Measurements from ENCODE around the gene PLK1.
A peak's percentile ranks its signal among the peaks of the same experiment; 100 is the strongest.

PLK1 gene

DNA sequence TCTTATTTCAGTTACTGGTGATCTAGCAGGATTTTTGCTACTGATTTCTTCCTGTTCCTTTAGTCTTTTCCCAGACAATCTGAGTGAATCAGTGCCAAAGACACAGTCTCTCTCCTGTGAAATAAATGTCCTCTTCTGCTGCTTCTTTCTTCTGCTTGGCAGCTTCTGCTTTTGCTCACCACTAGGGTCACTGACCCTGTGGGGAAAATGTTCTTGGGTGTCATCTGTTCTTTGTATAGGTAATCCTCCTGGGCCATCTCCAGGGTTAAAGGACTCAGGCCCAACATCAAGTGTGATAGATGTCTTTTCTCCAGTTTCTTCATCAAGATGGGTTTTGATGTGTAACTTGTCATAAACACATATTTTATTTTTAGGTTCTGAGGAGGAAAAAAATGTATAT is 42.7 kb upstream of the PLK1 start:
- Histone ChIP-seq H3K4me3 (ENCODE audit: low read depth, low read length) (no peak overlapping the region), H3K4me2 (ENCODE audit: low read length) (no peak overlapping the region), H2BK120ac (ENCODE audit: insufficient read depth, low read length, poor library complexity) (no peak overlapping the region), H2BK5ac (ENCODE audit: low read depth, low read length, poor library complexity) (no peak overlapping the region), H3K14ac (ENCODE audit: low read length) (no peak overlapping the region), H3K27me3 (ENCODE audit: insufficient read depth, low read length) (no peaks in the 10 kb centered on the region), H3K18ac (ENCODE audit: low read length) (no peak overlapping the region), H2AK5ac (ENCODE audit: low read length) (no peak overlapping the region), H3K36me3 (ENCODE audit: control insufficient read depth in 1 of 2, insufficient read depth in 2 of 2, low read length in 2 of 2) (peaks cover 3 to 16% of the 10 kb centered on the region in 2 experiments), H3K27ac (ENCODE audit: low read depth, low read length) (peak overlapping the region; percentile 25), H3K79me1 (ENCODE audit: low read length) (peaks cover 2% of the 10 kb centered on the region), H4K8ac (ENCODE audit: low read depth, low read length) (no peak overlapping the region), H3K79me2 (ENCODE audit: control insufficient read depth, insufficient read depth, low read length, poor library complexity) (peaks cover 5% of the 10 kb centered on the region), H3K23ac (ENCODE audit: low read length) (no peak overlapping the region), H3K9ac (ENCODE audit: low read length) (no peak overlapping the region), H2BK12ac (ENCODE audit: low read length) (no peak overlapping the region), H3K9me3 (ENCODE audit: insufficient read depth, low read depth, low read length) (no peaks in the 10 kb centered on the region), H2AFZ (ENCODE audit: insufficient read depth, low read length, poor library complexity) (no peak overlapping the region), H4K12ac (ENCODE audit: low read depth, low read length) (no peak overlapping the region), H3K4me1 (ENCODE audit: control insufficient read depth in 1 of 2, insufficient read depth in 2 of 2, low read length in 2 of 2) (peaks cover 6 to 7% of the 10 kb centered on the region in 2 experiments), H4K91ac (ENCODE audit: low read depth, low read length) (no peak overlapping the region), H3K4ac (ENCODE audit: low read depth, low read length) (no peak overlapping the region)
- no peak for DNase-seq

DNA sequence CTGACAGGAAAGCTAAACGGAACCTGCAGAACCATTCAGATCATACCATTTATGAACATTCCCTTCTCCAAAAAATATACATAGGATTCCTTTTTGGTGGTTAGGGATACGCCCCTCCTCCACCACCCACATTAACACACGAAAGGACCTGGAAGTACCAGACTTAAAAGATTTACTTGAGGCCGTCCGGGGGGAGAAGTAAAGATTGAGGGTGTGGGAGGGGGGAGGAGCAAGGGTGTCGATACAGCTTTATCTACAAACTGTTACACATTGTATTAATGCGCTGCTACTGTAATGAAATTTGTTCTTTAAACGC is 38.1 kb upstream of the PLK1 start:
- peaks cover 8% of the 10 kb centered on the region for H3K79me1 ChIP-seq (ENCODE audit: low read length)
- no peak overlapping the region for H3K18ac ChIP-seq (ENCODE audit: low read length)
- no peak overlapping the region for H2BK120ac ChIP-seq (ENCODE audit: insufficient read depth, low read length, poor library complexity)
- no peak overlapping the region for H2AFZ ChIP-seq (ENCODE audit: insufficient read depth, low read length, poor library complexity)
- no peak overlapping the region for H2BK12ac ChIP-seq (ENCODE audit: low read length)
- peak overlapping the region; percentile 91 for H4K12ac ChIP-seq (ENCODE audit: low read depth, low read length)
- peak overlapping the region; percentile 82 for H3K4ac ChIP-seq (ENCODE audit: low read depth, low read length)
- H3K9ac ChIP-seq (ENCODE audit: low read length): peak overlapping the region; percentile 86
- peak overlapping the region; percentile 75 for H3K4me2 ChIP-seq (ENCODE audit: low read length)
- H2BK5ac ChIP-seq (ENCODE audit: low read depth, low read length, poor library complexity): peak overlapping the region; percentile 75
- H3K4me3 ChIP-seq (ENCODE audit: low read depth, low read length): peak overlapping the region; percentile 90
- H3K79me2 ChIP-seq (ENCODE audit: control insufficient read depth, insufficient read depth, low read length, poor library complexity): peaks cover 10% of the 10 kb centered on the region
- no peak overlapping the region for H3K23ac ChIP-seq (ENCODE audit: low read length)
- peak in 1 of 2 donors; percentile 9 for DNase-seq
- H3K27me3 ChIP-seq (ENCODE audit: insufficient read depth, low read length): no peaks in the 10 kb centered on the region
- peaks cover 7 to 13% of the 10 kb centered on the region in 2 experiments for H3K4me1 ChIP-seq (ENCODE audit: control insufficient read depth in 1 of 2, insufficient read depth in 2 of 2, low read length in 2 of 2)
- H4K8ac ChIP-seq (ENCODE audit: low read depth, low read length): peak overlapping the region; percentile 98
- H3K27ac ChIP-seq (ENCODE audit: low read depth, low read length): no peak overlapping the region
- H3K36me3 ChIP-seq (ENCODE audit: control insufficient read depth in 1 of 2, insufficient read depth in 2 of 2, low read length in 2 of 2): peaks cover 15 to 19% of the 10 kb centered on the region in 2 experiments
- no CpG with 5 or more reads among the region's 8 CpGs for WGBS (ENCODE audit: extremely low coverage, insufficient coverage, insufficient read length)
- H3K14ac ChIP-seq (ENCODE audit: low read length): peak overlapping the region; percentile 93
- H2AK5ac ChIP-seq (ENCODE audit: low read length): no peak overlapping the region
- H4K91ac ChIP-seq (ENCODE audit: low read depth, low read length): peak overlapping the region; percentile 88
- H3K9me3 ChIP-seq (ENCODE audit: insufficient read depth, low read depth, low read length): no peaks in the 10 kb centered on the region

DNA sequence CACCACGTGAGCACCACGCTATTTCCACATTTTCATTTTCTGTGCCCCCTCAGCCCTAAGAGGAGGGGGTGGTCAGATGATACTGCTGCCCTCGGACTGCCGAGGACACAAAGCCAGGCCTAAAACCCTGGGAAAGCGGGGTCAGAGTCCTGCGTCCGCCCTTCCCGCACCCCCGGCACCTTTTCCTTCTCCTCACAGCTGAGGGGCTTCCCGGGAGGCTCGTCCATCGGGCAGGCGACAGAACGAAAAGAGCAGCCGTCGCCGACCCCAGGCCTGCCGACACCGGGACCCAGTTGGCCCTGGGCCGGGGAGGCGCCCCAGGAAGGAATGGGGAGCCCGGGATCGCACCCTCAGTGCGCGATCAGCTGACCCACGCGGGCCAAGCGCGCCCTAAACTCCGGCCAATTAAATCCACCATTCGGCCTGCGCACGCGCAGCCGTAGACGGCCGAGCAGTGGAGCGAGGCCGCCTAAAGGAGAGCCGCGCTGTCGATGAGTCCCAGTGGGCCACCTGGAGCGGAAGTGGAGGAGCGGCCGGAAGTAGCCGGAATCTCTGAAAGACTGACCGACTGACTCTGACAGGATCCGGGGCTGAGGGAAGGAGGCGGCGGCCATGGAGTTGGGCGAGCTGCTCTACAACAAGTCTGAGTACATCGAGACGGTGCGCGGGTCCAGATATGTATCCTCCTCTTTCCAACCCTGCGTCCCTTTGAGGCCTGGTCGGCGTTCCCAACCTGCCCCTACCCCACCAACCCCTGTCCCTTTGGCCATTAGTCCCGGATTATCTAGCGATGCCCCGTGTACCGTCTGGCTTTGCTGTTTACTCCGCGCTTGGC is 37.5 kb upstream of the PLK1 start, which contains the start of the genes DCTN5 and PALB2:
Gene DCTN5 (plus strand): TSS at position 536 of the 835 bp plus-strand sequence. CDS start 77 bp downstream, at position 613.
Gene PALB2 (minus strand): TSS at position 380 of the 835 bp plus-strand sequence. CDS start 153 bp downstream, at position 227.
- H2BK12ac ChIP-seq (ENCODE audit: low read length): no peak within 1 kb of the TSS
- peak within 1 kb of the TSS; percentile 92 for H4K91ac ChIP-seq (ENCODE audit: low read depth, low read length)
- peak within 1 kb of the TSS; percentile 86 for H2AFZ ChIP-seq (ENCODE audit: insufficient read depth, low read length, poor library complexity)
- H3K4me3 ChIP-seq (ENCODE audit: low read depth, low read length): peak within 1 kb of the TSS; percentile 92
- peak; percentile 94 to 96 for DNase-seq
- peaks cover 13 to 19% of the 10 kb centered on the region in 2 experiments for H3K36me3 ChIP-seq (ENCODE audit: control insufficient read depth in 1 of 2, insufficient read depth in 2 of 2, low read length in 2 of 2)
- peak within 1 kb of the TSS; percentile 79 for H2BK120ac ChIP-seq (ENCODE audit: insufficient read depth, low read length, poor library complexity)
- no peaks in the 10 kb centered on the region for H3K9me3 ChIP-seq (ENCODE audit: insufficient read depth, low read depth, low read length)
- no CpG with 5 or more reads among the region's 64 CpGs for WGBS (ENCODE audit: extremely low coverage, insufficient coverage, insufficient read length)
- H3K27ac ChIP-seq (ENCODE audit: low read depth, low read length): peak within 1 kb of the TSS; percentile 49
- H3K14ac ChIP-seq (ENCODE audit: low read length): peak within 1 kb of the TSS; percentile 98
- peaks cover 7 to 13% of the 10 kb centered on the region in 2 experiments for H3K4me1 ChIP-seq (ENCODE audit: control insufficient read depth in 1 of 2, insufficient read depth in 2 of 2, low read length in 2 of 2)
- peak within 1 kb of the TSS; percentile 75 for H3K4me2 ChIP-seq (ENCODE audit: low read length)
- peak within 1 kb of the TSS; percentile 79 for H2BK5ac ChIP-seq (ENCODE audit: low read depth, low read length, poor library complexity)
- H3K79me1 ChIP-seq (ENCODE audit: low read length): peaks cover 8% of the 10 kb centered on the region
- peak within 1 kb of the TSS; percentile 86 for H3K9ac ChIP-seq (ENCODE audit: low read length)
- H3K18ac ChIP-seq (ENCODE audit: low read length): peak within 1 kb of the TSS; percentile 91
- peaks cover 10% of the 10 kb centered on the region for H3K79me2 ChIP-seq (ENCODE audit: control insufficient read depth, insufficient read depth, low read length, poor library complexity)
- peak within 1 kb of the TSS; percentile 69 for H2AK5ac ChIP-seq (ENCODE audit: low read length)
- peak within 1 kb of the TSS; percentile 91 for H4K12ac ChIP-seq (ENCODE audit: low read depth, low read length)
- peak within 1 kb of the TSS; percentile 98 for H4K8ac ChIP-seq (ENCODE audit: low read depth, low read length)
- H3K27me3 ChIP-seq (ENCODE audit: insufficient read depth, low read length): no peaks in the 10 kb centered on the region
- peak within 1 kb of the TSS; percentile 95 for H3K4ac ChIP-seq (ENCODE audit: low read depth, low read length)
- no peak within 1 kb of the TSS for H3K23ac ChIP-seq (ENCODE audit: low read length)

DNA sequence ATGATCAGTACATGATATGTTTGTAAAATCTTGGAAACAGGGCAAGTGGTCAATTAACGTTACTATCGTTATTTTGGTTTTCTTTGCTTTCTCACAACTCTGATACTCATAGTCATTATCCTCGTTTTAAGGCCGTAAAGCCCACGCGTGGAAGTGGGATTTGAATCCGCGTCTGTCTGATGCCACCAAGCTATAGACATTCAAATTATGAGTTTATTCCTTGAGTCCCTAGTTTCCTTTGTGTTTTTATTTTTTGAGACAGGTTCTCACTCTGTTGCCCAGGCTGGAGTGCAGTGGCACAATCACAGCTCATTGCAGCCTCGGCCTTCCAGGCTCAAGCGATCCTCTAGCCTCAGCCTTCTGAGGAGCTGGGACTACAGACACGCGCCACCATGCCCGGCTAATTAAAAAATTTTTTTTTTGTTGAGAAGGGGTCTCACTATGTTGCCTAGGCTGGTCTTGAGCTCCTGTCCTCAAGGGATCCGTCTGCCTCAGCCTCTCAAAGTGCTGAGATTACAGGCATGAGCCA is 36.4 kb upstream of the PLK1 start:
- H2AFZ ChIP-seq (ENCODE audit: insufficient read depth, low read length, poor library complexity): no peak overlapping the region
- H3K27ac ChIP-seq (ENCODE audit: low read depth, low read length): no peak overlapping the region
- H3K14ac ChIP-seq (ENCODE audit: low read length): peak overlapping the region; percentile 8
- no peak overlapping the region for H2BK120ac ChIP-seq (ENCODE audit: insufficient read depth, low read length, poor library complexity)
- no peak overlapping the region for H3K23ac ChIP-seq (ENCODE audit: low read length)
- peak overlapping the region; percentile 92 for H3K4me3 ChIP-seq (ENCODE audit: low read depth, low read length)
- H3K4me1 ChIP-seq (ENCODE audit: control insufficient read depth in 1 of 2, insufficient read depth in 2 of 2, low read length in 2 of 2): peaks cover 7 to 13% of the 10 kb centered on the region in 2 experiments
- peak overlapping the region; percentile 30 for H4K12ac ChIP-seq (ENCODE audit: low read depth, low read length)
- H3K4ac ChIP-seq (ENCODE audit: low read depth, low read length): peak overlapping the region; percentile 90
- no peaks in the 10 kb centered on the region for H3K9me3 ChIP-seq (ENCODE audit: insufficient read depth, low read depth, low read length)
- no peak overlapping the region for H2BK12ac ChIP-seq (ENCODE audit: low read length)
- peak overlapping the region; percentile 56 for H4K8ac ChIP-seq (ENCODE audit: low read depth, low read length)
- peaks cover 8% of the 10 kb centered on the region for H3K79me1 ChIP-seq (ENCODE audit: low read length)
- peak overlapping the region; percentile 40 for H3K18ac ChIP-seq (ENCODE audit: low read length)
- DNase-seq: peak in 1 of 2 donors; percentile 3
- peaks cover 14 to 21% of the 10 kb centered on the region in 2 experiments for H3K36me3 ChIP-seq (ENCODE audit: control insufficient read depth in 1 of 2, insufficient read depth in 2 of 2, low read length in 2 of 2)
- WGBS (ENCODE audit: extremely low coverage, insufficient coverage, insufficient read length): no CpG with 5 or more reads among the region's 14 CpGs
- H4K91ac ChIP-seq (ENCODE audit: low read depth, low read length): no peak overlapping the region
- H2BK5ac ChIP-seq (ENCODE audit: low read depth, low read length, poor library complexity): no peak overlapping the region
- no peaks in the 10 kb centered on the region for H3K27me3 ChIP-seq (ENCODE audit: insufficient read depth, low read length)
- H3K9ac ChIP-seq (ENCODE audit: low read length): no peak overlapping the region
- peak overlapping the region; percentile 21 for H2AK5ac ChIP-seq (ENCODE audit: low read length)
- H3K4me2 ChIP-seq (ENCODE audit: low read length): peak overlapping the region; percentile 70
- H3K79me2 ChIP-seq (ENCODE audit: control insufficient read depth, insufficient read depth, low read length, poor library complexity): peaks cover 10% of the 10 kb centered on the region

Data from trophoblast cell (in vitro differentiated cells and primary cell).